H54 (cell line): ENCODE results near the gene CD3G.

Source experiments
- DNase-seq: peaks from one replicate; pipeline ENCODE4 v3.0.0; 2011; ENCODE audit warnings: low spot score, mixed read lengths; ENCODE audit not compliant: insufficient read length
- FAIRE-seq: peaks from 3 replicates; lab custom pipeline; 2011; peaks lifted over from hg19 to GRCh38; lab: Jason Lieb, UNC
- POLR2A ChIP-seq: IDR thresholded peaks from 2 replicates; pipeline ENCODE4 v1.6.1; 2011; ENCODE audit warnings: low read depth, mild to moderate bottlenecking, low read length

Gene CD3G

DNA sequence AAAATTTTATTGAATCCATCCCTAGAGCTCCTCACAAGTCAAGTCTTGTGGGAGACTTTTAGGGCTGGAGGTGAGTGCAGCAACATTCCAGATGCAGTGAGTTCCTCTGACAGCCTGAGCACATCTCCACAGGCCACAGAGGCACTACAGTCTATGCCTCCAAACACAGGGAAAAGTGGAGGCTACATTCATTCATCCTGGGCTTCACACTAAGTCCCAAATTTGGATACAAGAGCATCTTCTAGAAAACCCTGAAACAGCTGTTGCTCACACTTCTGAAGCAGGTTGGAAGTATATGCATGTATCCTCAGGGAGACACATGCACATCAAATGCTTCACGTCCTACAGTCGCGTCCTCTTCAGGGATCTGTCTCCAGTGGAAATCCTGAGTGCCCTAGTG is 2.9 kb upstream of the CD3G start:
- no peak for TF ChIP-seq POLR2A
- DNase-seq (no peak), FAIRE-seq (no peak)

DNA sequence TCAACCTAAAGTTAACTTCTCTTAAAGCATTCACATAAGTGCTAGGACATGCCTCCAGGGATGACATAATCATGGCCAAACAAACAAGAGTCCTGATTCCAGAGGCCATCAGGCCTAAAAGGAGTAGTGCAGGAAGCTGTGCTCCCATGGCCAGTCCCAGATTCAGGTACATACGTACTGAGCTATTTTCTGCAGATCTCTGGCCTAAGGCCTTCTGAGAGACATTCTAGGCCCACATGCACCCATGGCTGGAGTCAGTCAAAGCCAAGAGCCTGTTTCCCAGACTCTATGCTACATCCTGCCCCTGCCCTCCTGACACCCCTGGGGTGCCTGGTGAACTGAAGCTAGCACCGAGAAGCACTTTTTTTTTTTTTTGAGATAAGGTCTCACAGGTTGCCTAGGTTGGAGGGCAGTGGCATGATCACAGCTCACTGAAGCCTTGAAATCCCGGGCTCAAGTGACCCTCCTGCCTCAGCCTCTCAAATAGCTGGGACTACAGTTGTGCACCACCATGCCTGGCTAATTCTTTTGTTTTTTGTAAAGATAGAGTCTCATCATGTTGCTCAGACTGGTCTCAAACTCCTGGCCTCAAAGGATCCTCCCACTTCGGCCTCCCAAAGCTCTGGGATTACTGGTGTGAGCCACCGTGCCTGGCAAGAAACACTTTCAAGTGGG is 2.2 kb upstream of the CD3G start:
- FAIRE-seq (no peak), DNase-seq (no peak)
- TF ChIP-seq POLR2A = no peak

DNA sequence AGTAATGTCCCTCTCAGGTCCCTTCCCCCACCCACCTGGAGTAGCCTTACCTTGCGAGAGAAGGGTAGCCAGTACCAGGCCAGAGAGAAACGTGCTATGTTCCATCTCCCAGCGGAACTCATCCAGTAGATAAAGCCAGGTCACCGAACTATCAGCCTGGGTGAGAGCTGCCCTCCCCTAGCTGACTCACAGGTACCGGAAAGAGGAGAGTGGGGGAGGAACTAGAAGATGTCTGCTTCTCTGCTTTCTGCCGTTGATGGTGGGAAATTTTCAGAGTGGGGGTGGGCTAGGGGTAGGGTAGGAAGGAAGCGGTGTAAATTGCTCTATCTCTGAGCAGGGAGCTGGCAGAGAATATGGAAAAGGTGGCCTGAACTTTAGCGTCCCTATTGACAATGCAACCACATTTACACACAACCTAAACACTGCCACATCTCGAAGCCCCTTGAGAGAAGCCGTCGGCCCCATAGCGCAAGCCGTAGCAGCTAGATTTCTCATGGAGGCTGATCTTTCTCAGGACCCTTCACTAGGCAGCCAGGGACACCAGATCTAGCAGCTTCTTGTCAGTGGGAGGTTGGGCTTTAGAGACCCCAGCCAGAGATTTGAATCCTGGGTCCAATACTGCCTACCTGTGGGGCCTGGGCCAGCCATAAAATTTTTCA is 1.5 kb upstream of the CD3G start, which contains the start of gene CD3D:
Gene CD3D (minus strand): TSS at position 203 of the 659 bp plus-strand sequence. CDS start 98 bp downstream, at position 105.
- no peak for DNase-seq
- FAIRE-seq = no peak
- TF ChIP-seq POLR2A = no peak

DNA sequence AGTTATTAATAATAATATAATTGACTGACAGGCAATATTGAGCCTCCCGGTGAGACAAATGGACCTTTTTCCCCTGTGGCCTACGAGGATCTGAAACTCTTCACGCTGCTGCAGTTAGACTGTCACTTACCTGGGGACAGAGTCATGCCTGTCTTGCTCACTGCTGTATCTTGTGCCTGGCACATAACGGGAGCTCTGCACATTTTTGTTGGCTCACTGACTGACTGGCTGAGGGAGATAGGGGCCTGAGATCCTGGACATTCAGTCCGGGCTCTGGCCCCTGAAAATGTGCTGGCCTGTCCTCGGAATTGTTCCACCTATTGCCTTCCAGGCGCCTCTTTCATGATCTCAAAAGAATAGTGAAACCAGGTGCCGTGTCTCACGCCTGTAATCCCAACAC is 896 bp upstream of the CD3G start:
- TF ChIP-seq POLR2A = no peak
- no peak for FAIRE-seq
- no peak for DNase-seq

DNA sequence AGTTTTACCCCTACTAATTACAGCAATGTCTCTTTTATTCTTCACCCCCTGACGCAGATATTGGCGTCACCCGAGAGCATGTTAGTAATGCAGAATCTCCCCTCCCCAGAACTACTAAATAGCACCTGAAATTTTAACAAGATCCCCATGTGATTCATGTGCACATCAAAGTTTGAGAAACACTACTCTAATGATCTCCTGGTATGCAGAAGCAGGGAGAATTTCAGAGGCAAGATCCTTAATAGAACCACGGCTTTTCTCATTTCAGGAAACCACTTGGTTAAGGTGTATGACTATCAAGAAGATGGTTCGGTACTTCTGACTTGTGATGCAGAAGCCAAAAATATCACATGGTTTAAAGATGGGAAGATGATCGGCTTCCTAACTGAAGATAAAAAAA is 5.3 kb downstream of the CD3G start:
- no peak for DNase-seq
- no peak for TF ChIP-seq POLR2A
- FAIRE-seq = no peak

DNA sequence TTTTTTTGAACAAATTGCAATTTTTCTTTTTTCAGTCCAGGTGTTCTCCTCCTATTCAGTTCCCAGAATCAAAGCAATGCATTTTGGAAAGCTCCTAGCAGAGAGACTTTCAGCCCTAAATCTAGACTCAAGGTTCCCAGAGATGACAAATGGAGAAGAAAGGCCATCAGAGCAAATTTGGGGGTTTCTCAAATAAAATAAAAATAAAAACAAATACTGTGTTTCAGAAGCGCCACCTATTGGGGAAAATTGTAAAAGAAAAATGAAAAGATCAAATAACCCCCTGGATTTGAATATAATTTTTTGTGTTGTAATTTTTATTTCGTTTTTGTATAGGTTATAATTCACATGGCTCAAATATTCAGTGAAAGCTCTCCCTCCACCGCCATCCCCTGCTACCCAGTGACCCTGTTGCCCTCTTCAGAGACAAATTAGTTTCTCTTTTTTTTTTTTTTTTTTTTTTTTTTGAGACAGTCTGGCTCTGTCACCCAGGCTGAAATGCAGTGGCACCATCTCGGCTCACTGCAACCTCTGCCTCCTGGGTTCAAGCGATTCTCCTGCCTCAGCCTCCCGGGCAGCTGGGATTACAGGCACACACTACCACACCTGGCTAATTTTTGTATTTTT is 9.1 kb downstream of the CD3G start:
- DNase-seq = no peak
- no peak for FAIRE-seq
- no peak for TF ChIP-seq POLR2A

DNA sequence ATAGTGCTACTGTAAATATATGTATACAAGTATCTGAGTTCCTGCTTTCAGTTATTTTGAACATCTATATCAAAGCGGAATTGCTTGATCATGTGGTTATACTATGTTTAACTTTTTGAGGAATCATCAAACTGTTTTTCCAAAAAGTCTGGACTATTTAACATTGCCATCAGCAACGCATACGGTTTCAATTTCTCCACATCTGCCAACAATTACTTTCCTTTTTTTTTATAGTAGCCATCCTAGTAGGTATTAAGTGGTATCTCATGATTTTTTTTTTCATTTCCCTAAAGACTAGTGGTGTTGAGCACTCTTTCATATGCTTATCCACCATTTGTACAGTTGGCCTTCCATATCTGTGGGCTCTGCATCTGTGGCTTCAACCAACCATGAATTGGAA is 13.9 kb downstream of the CD3G start:
- DNase-seq = no peak
- no peak for TF ChIP-seq POLR2A
- FAIRE-seq = no peak

DNA sequence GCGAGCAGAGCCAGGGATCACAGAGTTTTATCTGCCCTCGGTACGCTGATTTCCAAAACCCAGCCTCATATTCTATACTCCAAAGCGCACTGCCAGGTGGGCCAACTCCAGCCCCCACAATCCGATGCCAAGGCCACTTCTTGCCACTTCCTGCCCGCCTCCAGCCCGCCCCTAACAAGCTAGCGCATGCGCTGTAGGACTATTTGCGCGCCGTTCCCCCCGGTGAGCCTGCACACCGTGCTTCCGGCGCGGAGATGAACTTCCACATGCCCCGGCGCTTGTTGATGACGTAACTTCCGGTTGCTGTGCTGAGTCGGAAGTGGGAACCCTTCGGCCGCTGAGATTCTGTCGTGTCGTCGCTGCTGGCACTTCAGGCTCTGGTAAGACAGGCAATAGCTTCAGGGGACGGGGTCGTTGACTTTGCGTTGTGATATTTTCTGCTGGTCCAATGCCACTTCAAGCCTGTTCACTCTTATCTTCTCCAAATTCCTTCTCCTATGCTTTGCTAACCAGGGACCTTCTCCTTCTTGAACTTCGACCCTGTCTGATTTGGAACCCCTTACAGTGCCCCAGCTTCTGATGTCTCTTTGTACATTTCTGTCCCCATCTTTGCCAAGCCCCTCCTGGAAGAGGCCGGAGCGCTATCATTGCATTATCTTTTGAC is 15.3 kb downstream of the CD3G start, which contains the start of gene UBE4A:
Gene UBE4A (plus strand): TSS at position 306 of the 664 bp plus-strand sequence. CDS start 5,481 bp downstream, outside the sequence.
- DNase-seq = peak; percentile 62
- peak; percentile 71 for FAIRE-seq
- TF ChIP-seq POLR2A = peak; percentile 63

DNA sequence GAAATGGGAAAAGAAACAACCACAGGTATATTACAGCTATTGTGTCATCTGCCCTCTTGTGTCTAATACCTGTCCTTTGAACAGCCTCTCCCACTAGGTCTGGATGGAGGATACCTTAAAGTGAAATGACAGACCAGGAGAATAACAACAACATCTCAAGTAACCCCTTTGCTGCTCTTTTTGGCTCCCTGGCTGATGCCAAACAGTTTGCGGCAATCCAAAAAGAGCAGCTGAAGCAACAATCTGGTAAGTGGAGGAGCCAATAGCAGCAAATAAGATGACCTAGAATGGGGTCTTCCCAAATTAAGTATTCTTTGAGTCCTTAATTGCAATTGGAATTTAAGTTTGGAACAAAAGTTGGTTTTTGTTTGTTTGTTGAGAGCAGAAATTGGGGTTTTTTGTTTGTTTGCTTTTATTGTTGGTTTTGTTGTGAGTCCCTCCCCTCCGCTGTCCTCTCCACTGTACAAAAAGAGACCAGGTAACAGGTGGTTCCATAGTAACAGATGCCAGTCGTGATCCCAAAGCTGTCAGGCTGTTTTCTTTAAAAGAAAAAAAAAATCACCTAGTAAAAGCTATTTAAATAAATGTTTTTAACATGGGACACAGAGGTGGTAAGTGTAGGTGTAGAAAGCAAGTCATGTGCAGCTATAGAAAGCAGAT is 20.9 kb downstream of the CD3G start:
- FAIRE-seq (no peak), DNase-seq (no peak)
- TF ChIP-seq POLR2A = no peak

DNA sequence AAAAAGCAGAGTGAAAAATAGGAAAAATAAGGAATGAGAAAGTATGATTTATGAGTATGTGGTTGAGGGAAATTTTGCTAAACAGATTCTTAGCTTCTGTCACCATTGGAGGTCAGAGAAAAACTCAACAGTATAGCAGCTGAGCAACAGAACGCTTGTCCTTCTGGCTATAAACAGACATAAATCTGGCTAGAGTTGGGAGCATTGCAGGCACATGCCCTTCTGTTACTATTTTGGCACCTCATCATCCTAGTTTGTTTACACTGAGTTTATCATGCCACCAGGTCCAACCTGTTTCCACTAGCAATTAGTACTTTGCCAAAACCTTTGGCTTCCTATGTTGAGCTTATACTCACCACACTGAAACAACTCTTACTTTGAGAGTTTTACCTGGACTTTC is 22.1 kb downstream of the CD3G start:
- DNase-seq = no peak
- FAIRE-seq = no peak
- TF ChIP-seq POLR2A = no peak

DNA sequence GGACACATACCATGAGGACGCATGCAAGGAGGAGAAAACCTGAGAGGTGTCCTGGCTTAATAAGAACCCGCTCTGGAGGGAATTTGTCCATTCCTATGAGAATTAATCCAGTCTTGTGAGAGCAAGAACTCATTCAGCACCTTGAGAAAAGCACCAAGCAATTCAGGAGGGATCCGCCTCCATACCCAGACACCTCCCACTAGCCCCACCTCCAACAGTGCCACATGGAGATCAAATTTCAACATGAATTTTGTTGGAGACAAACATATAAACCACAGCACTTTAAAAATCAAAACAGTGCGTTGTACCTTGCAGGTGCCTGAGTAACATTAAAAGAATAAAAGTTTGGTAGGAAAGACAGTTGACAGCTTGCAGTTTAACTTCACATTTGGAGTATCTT is 26.6 kb downstream of the CD3G start:
- no peak for TF ChIP-seq POLR2A
- DNase-seq (no peak), FAIRE-seq (no peak)

DNA sequence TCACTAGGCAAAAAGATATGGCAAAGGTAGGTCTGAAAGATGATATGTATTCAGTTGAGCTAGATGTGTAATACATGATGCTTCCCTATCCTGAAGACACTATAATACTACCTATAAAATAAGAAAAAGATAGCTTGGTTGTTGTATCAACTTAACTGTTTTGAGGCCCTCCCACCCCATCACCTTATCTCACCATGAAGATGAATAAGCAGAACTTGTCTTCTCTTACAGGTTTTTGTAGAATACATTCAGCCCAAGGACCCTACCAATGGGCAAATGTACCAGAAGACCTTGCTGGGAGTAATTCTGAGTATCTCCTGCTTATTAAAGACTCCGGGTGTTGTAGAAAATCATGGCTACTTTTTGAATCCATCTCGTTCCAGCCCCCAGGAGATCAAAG is 29.1 kb downstream of the CD3G start:
- DNase-seq (no peak), FAIRE-seq (no peak)
- TF ChIP-seq POLR2A = no peak

DNA sequence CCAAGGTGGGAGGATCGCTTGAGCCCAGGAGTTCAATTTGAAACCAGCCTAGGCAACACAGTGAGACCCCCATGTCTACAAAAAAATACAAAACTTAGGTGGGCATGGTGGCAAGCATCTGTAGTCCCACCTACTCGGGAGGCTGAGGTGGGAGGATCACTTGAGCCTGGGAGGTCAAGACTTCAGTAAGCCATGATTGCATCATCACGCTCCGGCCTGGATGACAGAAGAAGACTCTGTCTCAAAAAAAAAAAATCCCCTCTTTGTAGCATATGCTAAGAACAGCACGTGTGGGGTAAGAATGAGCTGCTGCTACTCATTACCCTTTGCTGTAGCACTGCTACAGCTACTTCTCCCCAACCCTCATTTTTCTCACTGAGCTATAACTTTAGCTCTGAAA is 29.7 kb downstream of the CD3G start:
- TF ChIP-seq POLR2A = no peak
- FAIRE-seq (no peak), DNase-seq (no peak)
